GM15510 (cell line): Measurements from ENCODE around the gene SAMD8.

Source experiments
- POLR2A ChIP-seq: IDR thresholded peaks from 3 replicates; pipeline ENCODE4 v1.6.1; 2011; ENCODE audit warnings: borderline replicate concordance; ENCODE audit not compliant: insufficient read length; ENCODE audit errors: extremely low read depth

SAMD8 gene

DNA sequence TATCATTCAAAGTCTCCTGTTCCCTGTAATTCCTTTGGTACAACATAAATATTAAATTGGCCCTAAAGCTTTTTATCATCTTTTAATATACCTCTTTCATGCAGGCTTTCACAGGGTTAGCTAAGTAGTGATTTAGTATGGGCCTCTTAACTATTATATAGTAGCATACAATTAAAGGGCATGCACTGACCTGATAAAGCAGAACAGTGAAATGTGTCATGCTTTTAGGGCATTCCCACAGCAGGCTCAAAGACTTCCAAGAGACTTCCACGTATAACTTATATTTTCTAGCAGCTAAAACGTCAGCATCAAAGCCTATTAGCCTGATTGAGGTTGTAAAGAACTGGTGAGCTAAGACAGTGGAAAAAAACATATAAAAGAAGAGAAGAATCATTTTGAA, 35.3 kb downstream of the SAMD8 start:
- TF ChIP-seq POLR2A = no peak

GRCh38 chr10:75150656-75151055, 39.2 kb downstream of the SAMD8 start:
- TF ChIP-seq POLR2A = no peak

DNA sequence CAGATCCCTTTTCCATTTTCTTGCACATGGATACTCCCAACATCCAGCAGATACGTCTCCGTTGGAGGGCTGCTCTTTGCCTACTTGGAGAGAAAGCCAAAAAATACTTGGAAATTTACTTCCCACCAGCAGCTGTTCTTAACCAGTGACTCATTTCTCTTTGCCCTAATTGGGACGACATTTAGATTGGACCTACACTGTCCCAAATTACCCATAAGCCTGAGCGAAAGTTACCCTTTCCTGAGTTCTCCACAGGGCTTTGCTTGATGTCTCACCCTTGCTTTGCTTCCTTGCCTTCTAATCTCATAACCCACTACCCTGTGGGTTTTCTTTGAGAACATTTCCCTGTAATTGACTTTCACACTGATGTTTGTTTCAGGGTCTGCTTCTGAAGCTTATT, 48.1 kb downstream of the SAMD8 start:
- TF ChIP-seq POLR2A = no peak

DNA sequence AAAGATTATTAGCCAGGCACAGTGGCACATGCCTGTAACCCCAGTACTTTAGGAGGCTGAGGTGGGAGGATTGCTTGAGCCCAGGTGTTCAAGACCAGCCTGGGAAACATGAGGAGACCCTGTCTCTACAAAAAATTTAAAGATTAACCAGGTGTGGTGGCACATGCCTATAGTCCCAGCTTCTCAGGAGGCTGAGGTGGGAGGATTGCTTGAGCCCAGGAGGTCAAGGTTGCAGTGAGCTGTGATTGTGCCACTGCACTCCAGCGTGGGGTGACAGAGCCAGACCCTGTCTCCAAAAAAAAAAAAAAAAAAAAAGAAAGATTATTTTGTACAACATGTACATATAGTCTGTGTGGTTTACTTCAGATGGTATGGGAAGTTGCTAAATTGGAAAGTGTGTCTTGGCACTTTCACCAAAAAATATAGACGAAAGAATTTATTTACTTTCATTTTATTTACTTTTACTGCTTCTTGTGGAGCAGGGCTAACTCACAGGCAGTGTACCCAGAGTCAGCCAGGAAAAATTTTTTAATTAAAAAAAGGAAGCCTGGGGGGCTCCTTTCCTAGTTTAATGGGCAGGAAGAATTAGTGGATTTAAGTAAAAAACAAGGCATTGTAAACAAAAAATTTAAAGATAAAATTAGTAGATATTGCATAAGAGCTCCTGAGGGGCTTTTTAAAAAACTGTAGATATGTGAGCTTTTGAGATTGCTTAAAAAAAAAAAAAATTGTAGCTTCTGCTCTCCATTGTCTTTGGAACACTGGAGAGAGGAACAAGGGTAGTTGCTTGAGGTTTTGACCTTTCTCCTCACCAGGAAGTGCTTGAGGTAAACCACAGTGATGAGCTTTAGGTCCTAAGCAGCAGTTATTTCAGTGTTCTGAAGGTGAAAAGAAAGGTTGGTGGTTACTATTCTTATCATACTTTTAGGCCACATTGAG, 54.5 kb downstream of the SAMD8 start:
- no peak for TF ChIP-seq POLR2A

DNA sequence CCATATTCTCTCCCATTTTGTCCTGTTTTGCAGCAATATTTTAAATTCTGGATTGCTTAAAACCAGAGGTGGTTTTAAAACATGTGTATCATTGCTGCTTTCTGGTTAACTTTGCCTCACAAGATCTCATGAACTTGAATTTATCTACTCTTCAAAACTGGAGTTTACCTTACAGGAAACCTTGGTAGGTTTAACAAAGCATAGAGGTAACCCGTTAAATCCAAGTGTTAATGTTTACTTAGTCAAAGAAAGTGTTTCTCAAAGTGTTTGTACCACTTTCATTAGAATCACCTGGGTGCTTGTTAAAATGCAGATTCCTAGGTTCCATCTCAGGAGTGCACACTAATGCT, 55.1 kb downstream of the SAMD8 start:
- no peak for TF ChIP-seq POLR2A

- no peak for TF ChIP-seq POLR2A
Observed at GRCh38 chr10:75168275-75168674, 56.8 kb downstream of the SAMD8 start.

- no peak for TF ChIP-seq POLR2A
Observed at GRCh38 chr10:75170215-75170614, 58.8 kb downstream of the SAMD8 start.

- no peak for TF ChIP-seq POLR2A
Observed at GRCh38 chr10:75175046-75175445, 63.6 kb downstream of the SAMD8 start.

DNA sequence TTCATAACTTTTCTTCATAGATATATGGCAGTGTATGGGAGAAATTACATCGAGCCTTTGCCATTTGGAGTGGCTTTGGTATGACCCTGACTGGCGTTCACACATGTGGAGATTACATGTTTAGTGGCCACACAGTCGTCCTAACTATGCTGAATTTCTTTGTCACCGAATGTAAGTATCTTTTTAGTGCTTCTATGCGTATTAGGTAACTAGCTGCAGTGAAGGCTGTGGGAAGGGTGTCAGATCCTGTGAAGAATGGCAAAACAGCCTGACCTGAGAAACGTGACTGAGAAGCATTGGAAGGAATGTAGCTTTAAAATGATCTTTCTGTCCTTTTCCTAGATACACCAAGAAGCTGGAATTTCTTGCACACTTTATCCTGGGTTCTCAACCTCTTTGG, 64.6 kb downstream of the SAMD8 start:
- no peak for TF ChIP-seq POLR2A

DNA sequence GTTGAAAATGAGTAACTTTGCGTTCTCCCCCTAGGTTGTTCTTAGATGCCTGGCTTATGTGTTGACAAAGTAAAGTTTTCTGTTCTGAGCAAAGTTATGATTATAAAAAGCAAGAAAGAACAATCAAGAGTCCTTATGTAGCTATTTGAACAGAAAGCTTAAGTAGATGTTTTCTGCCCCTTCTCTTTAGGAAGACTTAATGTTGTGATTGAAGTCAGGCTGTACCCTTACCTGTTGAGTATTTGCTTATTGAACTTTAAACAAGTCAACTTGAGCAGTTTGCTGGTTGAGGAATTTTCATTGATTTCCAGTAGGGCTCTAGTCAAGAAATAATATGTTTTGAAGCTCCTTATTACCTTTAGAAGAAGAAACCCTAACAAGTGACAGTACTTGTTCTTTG, 65.3 kb downstream of the SAMD8 start:
- no peak for TF ChIP-seq POLR2A

GRCh38 chr10:75179657-75180177, 68.3 kb downstream of the SAMD8 start:
- TF ChIP-seq POLR2A = no peak

DNA sequence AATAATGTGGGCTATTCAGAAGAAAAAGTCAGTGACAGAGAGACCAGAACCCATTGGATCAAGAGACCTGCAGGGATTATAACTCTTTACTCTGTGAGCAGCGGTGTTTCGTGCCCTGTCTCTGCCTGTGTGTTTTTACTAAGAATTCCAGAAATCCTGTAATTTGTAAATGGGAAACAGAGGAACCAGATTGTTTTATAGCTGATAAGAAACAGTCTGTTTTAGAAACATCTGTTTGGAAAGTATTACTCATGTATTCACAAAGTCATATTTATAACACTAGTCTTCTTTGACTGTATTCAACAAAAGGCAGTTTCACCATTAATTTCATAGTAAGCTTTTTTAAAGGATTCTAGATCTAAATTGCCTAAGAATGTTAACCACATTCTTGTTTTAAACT, 69.1 kb downstream of the SAMD8 start:
- no peak for TF ChIP-seq POLR2A

GRCh38 chr10:75181073-75181472, 69.6 kb downstream of the SAMD8 start:
- no peak for TF ChIP-seq POLR2A

GRCh38 chr10:75186310-75186709, 74.9 kb downstream of the SAMD8 start:
- TF ChIP-seq POLR2A = no peak

- TF ChIP-seq POLR2A = no peak
Observed at GRCh38 chr10:75187961-75188426, 76.5 kb downstream of the SAMD8 start.
